ENCODE data around the gene RAD51B.

- TF ChIP-seq CTCF (IDR thresholded peaks at IDR 0.05) (no peak), POLR2A (IDR thresholded peaks at IDR 0.05) (no peak)
These were observed 607.9 kb downstream of the RAD51B start for GRCh38 chr14:68427550-68427890.

Data from thyroid gland (tissue), 4 donors.